Measurements from ENCODE around the gene CYSRT1.

CYSRT1 gene

DNA sequence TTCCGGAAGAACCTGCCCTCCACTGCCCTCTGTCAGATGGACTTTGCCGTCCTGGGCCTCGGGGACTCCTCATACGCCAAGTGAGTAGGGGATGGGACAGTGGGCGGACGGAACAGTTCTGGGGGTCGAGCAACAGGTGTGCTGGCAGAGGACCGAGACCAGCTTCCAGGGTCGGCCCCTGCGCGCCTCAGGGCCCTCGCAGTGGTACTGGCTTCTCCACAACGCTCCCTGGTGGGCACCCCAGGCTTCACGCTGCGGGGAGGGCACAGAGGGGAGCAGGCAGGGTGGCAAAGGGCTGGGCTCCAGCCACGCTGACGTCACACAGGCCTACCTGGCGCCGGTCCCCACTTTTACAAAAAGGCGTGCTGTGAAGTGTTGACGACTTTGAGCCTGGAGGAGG, 12.5 kb upstream of the CYSRT1 start:
- DNase-seq: no peak

DNA sequence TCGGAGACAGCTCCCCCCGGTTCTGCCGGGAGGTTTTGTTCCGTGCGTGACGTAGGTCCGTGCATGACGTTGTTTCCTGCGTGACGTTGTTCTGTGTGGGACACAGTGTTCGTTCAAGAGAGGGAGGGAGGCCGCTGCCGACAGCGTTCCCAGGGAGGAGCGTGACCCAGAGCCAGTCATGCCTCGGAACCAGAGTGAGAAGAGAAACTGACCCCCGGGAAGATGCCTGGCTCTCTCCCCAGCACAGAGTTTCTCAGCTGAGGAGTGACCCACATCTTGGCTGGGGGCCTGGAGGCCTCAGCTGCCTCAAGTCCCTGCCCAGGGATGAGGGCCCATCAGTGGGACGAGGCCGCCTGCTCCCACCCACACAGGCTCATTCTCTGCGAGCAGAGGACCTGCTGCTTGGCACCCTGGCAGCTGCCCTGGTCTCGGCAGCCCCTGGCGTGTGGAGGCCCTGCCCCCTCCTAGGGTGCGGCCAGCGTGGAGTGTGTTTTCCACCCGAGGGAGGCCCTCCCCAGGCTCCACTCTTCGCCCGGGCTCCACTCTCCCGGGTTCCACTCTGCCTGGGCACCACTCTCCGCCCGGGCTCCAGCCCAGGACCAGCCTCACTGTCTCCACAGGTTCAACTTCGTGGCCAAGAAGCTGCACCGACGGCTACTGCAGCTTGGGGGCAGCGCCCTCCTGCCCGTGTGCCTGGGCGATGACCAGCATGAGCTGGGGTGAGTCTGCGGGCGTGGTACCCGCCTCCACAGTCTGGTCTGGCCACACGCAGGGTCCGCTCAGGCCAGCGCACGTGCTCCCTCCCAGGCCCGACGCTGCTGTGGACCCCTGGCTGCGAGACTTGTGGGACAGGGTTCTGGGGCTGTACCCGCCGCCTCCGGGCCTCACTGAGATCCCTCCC, 11.6 kb upstream of the CYSRT1 start:
- no peak for DNase-seq

DNA sequence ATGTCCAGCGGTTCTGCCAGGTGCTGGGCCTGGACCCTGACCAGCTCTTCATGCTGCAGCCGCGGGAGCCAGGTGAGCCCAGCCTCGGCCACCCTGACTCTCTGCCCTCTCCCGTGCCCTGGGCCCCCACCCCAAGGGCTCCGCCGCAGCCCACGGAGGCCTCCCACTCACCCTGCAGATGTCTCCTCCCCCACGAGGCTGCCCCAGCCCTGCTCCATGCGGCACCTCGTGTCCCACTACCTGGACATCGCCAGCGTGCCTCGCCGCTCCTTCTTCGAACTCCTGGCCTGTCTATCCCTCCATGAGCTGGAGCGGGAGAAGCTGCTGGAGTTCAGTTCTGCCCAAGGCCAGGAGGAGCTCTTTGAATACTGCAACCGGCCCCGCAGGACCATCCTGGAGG, 10.4 kb upstream of the CYSRT1 start:
- no peak for DNase-seq

- DNase-seq: no peak
Observed at GRCh38 chr9:137215196-137215986, 9.6 kb upstream of the CYSRT1 start.

GRCh38 chr9:137216188-137216965, 8.6 kb upstream of the CYSRT1 start:
- DNase-seq: no peak

- no peak for DNase-seq
Observed at GRCh38 chr9:137217276-137218211, 7.4 kb upstream of the CYSRT1 start.

DNA sequence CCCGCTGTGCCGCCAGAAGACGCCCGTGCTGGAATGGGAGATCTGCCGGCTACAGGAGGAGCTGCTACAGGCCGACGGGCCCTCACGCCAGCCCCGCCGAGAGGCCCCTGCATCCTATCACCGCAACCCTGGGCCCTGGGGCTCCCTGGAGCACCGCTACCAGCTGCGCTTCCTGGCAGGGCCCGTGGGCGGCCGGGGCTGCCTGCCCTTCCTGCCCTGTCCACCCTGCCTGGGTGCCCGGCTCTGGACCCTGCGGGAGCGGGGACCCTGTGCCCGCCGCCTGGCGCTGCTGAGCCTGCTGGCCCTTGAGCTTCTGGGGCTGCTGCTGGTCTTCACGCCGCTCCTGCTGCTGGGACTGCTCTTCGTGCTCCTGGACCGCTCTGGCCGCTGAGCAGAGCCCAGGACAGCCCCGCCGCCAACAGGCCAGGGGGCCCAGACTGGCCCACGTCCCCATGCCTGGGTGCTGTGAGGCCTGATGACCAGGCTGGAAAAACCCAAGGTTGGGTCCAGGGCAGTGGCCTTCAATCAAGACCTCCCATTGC, 6.7 kb upstream of the CYSRT1 start:
- DNase-seq: no peak

GRCh38 chr9:137218754-137219271, 6.2 kb upstream of the CYSRT1 start:
- DNase-seq: peak; percentile 50

DNA sequence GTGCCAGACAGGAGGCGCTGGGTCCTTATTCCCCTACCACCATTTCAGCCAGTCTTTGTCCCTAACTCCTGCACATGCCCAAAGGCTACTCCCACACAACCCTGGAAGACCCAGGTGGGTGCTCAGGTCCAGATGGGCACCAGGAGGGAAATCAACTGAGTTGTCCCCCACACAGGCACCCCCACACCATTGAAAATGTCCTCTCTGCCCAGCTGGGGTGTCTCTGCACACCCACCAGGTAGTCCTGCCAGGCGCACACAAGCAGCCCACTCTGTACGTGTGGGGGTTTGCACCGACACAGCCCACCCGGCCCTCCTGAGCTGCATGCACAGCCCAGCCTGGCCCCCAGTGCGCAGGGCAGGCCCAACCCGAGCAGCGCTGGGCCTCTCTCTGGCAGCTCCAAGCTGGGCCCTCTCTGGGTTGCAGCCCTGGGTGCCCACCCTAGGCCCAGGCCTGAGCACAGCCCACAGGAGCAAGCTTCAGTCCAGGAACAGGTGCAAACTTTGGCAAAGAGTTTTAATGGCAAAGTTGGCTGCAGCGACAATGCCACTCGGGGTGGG, 5.1 kb upstream of the CYSRT1 start:
- no peak for DNase-seq

- no peak for DNase-seq
Observed at GRCh38 chr9:137220317-137221094, 4.5 kb upstream of the CYSRT1 start.

DNA sequence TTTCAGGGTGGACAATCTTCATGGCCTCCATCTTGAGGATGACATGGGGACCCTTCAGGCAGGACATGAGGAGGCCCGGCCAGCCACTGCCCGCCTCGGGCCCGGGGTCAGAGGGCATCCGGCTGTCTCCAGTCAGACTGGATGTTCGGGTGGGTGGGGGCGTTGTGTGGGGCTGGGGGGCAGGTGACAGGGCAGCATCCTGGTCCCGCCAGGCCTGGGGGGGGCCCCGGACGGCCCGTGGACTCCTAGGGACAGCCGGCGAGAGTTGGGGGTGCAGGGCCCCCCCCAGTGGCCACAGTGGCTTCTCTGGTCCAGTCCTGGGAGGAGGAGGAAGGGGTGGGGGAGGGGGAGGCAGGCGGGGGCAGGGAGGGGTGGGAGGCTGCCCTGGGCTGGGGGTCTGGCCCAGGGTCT, 3.9 kb upstream of the CYSRT1 start:
- no peak for DNase-seq

DNA sequence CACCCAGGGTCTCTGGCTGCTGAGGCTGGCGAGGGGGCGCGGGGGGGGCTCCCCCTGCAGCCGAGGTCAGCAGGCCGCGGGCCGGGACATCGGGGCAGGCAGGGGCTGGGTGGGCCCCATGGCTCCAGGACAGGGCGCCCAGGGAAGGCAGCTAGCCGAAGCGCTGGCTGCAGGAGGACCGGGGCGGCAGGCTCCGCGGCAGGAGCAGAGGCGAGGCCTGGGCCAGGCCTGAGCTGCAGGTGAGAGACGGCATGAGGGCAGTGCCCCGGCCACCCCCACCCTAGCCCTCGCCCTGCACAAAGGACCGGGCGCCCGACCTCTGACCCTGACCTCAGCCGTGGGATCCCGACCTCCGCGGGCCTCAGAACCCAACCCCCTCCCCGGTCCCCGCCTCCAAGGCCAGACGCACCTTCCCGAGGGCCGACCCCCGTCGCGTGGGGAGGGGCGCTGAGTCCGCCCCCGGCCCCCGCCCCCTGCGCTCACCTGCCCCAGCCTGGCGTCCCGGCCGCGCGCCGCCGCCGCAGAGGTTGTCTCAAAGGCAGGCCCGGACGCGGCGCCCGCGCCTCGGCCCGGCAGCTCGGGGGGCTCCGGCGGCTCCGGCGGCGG, 3.4 kb upstream of the CYSRT1 start:
- no peak for DNase-seq

DNA sequence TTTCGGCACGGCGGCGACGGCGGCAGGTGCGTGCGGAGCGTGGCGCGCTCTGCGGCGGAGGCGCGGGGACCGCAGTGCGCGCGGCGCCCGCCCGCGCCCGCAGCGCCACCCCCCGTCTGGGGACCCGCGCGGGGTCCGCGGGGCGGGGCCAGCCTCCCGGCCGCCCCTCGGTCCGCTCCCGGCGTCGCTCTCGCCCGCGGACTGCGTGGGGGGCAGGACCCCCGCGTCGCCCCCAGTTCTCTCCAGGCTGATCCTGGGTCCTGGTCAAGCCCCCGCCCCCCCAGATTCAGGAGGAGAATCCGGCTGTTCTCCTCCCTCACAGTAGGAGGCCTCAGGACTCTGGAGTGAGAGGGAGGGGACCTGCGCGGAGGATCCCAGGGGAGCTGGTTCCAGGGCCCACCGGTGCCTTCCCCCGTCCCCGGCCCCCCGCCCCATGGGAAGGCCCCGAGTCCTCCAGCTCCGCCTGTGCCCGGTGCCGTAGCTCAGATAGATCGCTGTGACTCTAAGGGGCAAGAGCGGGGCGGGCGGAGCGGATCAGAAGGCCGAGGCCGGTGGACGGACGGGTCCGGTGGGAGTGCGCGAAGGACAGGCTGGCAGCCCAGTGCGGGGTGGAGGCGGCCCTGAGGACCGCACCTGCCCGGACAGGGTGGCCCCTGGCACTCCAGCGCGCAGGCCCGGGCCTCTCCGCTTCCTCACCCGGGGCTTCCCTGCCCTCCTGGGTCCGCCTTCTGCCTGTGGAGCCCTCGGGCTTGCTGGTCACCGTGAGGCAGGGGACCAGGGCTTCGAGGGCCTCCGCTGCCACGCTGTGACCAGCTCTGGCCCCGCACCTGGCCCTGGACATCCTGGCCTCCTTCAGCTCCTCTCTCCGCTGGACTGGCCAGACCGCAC, 2.5 kb upstream of the CYSRT1 start, which contains the start of gene RNF208:
Gene RNF208 (minus strand): TSS at position 51 of the 888 bp plus-strand sequence. CDS start 1,028 bp downstream, outside the sequence.
- DNase-seq: no peak

GRCh38 chr9:137223078-137223970, 1.6 kb upstream of the CYSRT1 start:
- peak; percentile 97 for DNase-seq

DNA sequence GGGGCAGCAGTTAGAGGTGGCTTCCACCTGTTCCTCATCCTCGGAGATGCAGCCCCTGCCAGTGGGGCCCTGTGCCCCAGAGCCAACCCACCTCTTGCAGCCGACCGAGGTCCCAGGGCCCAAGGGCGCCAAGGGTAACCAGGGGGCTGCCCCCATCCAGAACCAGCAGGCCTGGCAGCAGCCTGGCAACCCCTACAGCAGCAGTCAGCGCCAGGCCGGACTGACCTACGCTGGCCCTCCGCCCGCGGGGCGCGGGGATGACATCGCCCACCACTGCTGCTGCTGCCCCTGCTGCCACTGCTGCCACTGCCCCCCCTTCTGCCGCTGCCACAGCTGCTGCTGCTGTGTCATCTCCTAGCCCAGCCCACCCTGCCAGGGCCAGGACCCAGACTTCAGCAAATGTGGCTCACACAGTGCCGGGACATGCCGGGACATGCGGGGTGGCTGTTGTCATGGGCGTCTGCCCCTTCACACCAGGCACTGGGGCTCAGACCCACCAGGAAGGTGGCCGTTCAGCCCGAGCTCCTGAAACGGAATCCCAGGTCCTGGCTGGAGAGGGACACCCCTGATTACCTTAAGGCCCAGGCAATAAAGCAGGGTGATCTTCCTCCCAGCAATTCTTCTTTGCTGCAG, 841 bp downstream of the CYSRT1 start:
- DNase-seq: no peak

DNA sequence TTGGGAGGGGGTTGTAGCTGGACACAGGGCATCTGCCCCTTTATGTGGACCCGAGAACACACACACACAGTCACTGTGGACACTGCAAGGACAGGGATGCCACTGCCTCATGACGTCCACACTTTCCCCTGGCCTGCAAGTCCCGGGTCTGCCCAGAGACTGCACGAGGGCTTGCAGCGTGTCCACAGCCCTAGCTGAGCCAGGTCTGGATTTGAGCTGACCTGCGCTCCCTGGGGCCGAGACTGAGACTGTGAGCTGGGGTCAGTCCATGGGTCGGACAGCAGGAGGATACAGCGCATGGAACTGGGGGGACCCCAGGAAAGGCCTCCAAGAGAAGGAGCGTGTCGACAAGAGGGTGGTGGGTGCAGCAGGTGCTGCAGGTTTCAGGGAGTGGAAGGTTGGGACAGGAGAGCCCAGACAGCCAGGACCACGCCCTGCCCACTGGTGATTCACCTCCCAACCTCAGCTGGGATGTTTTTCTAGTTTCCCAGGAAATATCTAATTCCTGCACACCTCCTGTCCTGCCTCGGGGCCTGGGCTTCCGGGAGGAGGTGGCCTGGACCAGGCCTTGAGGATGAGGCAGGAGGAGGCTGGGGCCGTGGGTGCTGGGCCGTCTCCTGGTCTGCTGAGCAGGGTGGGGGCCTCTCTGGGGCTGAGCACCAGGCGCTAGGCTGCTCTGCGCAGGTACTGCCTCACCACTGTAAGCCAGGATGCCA, 1.5 kb downstream of the CYSRT1 start:
- no peak for DNase-seq
